NCI-H524 (cell line): ENCODE data around the gene GADD45B.
A peak's percentile ranks its signal among the peaks of the same experiment; 100 is the strongest.

Source experiments
- DNase-seq, 2 experiments: peaks; one replicate each; lab custom pipeline; 2025; lab: John Stamatoyannopoulos, UW

GADD45B gene, protein sequence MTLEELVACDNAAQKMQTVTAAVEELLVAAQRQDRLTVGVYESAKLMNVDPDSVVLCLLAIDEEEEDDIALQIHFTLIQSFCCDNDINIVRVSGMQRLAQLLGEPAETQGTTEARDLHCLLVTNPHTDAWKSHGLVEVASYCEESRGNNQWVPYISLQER

DNA sequence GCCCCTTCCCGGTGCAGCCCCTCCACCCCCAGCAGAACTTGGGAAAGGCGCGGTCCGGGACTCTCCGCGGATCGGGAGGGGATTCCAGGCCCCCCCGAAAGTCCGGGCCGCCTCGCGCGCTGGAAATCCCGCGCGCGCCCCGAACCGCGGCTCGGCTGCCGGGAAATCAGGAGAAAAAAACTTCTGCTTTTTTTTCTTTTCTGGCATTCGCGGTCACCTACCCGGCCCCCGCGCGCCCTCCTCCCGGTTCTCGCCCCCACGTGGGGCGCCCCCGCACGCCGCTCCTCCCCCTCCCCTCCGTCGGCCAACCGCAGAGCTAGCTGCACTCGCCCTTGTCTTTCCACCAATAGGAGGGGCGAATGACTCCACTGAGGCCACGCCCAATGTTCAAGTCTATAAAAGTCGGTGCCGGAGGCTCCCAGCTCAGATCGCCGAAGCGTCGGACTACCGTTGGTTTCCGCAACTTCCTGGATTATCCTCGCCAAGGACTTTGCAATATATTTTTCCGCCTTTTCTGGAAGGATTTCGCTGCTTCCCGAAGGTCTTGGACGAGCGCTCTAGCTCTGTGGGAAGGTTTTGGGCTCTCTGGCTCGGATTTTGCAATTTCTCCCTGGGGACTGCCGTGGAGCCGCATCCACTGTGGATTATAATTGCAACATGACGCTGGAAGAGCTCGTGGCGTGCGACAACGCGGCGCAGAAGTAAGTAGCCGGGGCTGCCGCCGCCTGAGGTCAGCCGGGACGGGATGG is at the start of gene GADD45B:
Gene GADD45B, plus strand, starts transcription at position 426 of the 749 bp plus-strand sequence. Its CDS starts 232 bp downstream, at position 658.
- DNase-seq = peak; percentile 60 to 80

DNA sequence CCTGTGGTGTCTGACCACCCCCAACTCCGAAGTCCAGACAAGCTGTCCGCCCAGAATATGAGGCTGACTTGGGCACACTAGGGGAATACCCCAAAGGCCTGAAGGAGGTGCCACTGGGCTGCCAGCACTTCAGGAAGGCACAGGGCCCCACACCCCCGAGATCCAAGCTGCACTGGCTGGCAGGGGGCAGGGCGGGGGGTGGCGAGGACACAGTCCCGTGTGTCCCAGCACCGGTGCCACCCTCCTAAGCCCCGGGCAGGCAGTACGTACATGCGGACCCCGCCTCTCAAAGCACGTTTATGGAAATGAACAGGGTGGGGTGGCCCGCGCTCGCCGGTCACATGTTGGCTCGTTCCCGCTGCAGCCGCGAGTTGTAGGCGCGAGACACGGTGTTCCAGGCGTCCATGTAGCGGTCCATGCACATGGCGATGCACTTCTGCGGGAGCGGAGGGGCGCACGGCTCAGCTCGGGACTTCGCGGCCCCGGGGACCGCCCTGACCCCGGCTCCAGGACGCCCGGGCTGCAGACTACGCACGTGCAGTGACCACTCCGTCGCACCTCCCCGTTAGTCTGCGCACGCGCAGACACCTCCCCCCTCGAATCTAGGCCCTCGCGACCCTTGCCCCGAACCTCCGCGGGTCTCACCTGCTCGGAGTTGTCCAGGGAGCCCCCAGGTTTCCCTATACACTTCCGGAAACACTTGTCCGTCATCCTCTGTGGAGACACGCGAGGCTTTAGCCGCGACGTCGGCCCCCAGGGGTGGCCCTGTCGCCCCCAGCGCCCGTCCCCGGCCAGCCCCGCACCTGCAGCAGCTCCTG is 49.1 kb upstream of the GADD45B start:
- DNase-seq = peak in 1 of 2 experiments; percentile 55

DNA sequence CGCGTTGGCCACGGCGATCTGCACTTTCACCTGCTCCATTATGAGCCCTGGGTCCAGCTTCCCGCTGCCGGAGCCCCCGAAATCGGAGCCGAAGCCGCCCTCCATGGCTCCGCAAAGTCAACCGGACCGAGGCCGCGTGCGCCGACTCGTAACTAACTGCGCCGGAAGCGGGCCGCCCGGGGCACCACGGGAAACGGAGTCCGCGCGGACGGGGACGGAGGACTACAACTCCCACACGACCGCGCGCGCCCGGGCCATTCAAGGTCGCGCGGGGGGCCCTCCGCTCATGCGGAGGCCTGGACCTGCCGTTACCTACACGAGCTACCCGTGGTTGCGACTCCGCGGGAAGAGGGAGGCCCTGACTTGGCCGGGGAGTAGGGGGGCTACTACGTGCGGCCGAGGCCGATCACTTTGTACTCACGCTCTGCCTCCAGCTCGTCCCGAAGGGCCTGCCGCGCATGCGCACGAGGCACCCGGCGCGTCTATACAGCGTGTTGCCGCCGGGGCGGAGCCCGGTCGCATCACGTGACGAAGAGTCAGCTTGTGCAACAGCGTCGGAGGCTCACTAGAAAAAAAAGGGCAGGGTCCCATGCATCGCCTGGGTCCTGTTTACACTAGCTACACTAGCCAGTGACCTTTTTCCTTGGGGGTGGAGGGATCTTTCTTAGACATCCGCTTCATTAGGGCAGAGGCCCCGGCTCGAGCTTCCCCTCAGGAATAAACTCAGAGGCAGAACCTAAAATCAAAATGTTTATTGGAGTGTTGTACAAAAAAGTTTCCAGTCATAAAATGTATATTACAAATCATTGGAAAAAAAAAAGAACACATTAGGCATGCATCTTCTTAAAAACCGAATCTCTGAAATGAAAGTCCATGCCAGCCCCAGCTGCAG is 48.3 kb upstream of the GADD45B start, which contains the start of gene TIMM13:
Gene TIMM13, minus strand, starts transcription at position 158 of the 892 bp plus-strand sequence. Its CDS starts 53 bp downstream, at position 105.
- DNase-seq = peak; percentile 97

DNA sequence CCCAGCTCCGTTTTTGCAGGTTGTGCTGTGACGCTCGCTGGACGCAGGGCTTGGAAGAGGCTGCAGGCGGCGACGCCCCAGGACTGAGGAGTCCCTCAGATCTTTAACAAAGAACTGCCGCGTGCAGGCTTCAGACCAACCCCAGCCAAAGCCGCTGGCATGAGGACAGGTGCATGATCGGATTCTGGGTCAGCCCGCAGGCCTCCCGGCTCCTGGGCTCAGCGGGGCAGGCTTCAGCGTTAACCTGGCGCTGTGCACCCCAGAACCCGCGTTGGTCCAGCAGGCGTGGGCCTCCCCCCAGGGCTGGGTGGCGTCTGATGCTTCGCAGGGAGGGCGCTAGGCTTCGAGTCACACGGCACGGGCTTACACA is 47.6 kb upstream of the GADD45B start:
- DNase-seq = peak in 1 of 2 experiments; percentile 38

DNA sequence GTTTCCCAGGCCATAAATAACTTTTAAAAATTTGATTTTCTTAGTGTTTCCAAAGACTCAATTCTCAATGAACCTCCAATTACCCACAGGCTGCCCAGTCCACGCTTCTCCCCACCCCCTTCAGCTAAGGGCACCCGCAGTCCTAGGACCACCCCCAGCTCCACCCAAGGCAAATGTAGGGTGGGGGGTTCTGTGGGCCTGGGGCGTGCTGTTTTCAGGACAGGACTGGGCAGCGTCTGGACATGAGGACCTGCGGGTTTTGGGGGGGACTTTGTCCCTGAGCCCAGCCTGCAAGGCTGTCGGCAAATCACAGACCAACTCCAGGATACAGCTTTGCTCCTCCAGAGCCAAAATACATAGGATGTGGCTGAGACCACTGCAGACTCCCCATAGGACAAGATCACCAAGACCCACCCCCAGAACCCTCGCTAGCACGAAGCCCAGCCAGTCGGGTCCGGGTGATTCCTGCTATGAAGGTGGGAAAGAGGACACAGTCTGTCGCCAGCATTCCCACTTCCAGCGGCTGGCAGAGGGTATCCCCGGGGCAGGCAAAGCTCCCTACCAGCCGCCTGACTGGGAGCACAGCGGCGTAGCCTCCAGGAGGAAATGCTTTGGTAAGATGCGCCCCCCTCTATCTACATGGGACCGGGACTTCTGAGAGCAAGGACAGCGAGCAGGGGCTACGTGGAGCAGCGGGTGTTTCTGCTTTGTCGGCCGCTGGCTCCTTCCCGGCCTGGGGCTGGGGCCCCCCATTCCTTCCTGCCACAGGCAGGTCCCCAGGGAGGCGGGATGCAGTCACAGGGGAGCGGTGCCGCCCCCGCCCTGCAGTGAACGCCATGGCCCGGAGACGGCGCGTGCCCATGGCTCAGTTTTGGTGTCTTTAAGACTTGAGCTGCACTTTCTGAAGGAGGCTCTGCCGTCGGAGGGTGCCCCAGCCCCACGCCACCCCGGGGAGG is 46.9 kb upstream of the GADD45B start:
- DNase-seq = no peak

DNA sequence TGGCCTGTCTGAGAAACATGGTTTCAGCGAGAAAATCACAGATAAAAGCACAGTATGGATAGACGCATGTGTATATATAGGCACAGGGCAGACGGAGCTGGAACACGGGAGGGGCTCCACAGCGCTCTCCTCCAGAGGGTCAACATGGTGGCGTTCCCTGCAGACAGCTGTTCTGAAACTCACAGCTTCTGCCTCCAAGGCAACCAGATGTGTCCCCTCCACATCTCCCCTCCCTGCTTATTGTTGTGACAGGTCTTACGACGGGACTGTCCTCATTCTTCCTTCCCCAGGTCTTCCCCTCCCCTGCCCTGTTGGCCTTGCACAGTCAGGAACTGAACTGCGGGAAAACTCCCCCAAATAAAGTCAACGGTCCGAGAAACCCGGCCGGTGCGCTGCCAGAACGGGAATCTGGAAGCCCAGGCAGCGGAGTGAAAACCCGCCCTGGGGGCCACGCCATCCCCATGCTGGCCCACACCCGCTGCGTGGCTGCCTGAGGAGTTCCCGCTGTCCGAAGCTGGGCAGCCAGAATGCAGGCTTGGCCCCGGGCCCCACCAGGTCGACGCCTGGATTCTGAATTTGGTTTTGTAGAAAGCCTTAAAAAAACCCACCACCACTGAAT is 45.9 kb upstream of the GADD45B start:
- no peak for DNase-seq

DNA sequence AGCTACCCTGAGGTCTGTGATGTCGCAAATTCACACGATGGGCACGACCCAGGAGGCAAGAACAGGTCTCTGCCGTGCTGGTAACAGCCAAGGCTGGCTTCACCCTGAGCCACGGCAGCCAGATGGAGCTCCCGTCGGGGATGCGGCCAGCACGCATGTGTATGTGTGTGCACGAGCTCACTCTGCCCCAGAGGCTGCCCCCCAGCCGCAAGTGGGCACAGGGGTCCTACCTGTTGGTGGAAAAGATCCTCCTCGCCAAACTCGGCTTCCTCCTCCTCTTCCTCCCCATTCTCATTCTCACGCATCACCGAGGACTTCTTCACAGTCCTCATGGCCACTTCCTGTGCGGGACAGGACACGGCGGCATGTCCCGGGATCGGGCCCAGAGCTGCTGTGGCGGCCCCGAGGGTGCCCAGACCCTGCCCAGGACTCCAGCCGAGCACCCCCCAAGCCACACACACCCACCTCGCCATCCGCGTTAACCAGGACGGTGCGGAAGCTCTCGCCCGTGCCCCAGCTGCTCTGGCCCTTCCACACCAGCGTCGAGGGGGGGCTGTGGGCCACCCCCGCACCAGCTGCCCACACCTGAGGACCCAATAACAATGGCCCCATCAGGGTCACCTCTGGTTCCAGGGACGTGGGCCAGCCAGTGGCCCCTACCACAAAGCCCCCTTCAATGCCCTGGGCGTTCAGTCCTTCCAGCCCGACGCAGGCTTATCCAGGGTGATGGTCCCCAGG is 44.4 kb upstream of the GADD45B start:
- no peak for DNase-seq

DNA sequence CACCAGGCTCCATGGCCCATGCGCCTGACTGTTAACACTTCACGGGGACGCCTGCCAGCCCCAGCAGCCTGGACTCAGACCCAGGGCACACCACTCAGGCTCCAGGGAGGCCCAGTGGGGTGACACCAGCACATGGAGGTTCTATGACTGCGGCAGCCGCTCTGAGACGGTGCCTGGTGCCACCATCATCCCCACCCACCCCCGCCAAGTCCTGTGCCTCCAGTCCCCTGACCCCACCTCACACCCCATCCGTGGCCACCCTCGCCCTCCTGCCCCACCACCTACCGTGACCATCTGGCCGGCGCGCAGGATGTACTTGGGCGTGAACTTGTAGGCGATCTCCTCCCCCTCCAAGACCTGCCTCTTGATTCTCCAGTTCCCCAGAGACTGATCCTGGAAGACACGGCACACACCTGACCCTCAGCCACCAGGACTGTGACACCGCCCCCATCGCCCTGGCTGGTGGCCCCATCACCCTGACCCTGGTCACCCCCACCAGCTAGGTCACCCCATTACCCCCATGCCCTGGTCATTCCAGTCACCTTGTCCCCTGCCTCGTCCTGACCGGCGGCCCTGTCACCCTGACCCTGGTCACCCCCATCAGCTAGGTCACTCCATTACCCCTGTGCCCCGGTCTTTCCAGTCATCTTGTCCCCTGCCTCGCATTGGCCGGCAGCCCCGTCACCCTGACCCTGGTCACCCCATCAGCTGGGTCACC is 43.6 kb upstream of the GADD45B start:
- no peak for DNase-seq

DNA sequence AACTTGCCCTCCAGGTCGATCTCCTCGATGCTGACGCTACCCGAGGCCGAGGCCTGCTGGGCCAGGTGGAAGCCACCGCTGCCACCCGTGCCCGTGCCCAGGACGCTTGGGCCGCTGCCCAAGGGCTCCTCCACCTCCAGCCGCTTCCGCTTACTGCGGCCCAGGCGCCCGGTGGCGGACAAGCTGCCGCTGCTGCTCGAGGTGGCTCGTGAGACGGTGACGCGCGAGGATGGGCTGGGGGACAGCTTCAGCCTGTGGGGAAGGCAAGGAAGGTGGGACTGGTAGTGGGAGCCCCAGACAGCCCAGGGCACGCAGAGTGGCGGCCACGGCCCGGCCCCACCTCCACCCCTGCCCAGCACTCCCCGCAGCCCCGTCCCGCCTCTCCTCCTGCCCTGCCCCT is 42.1 kb upstream of the GADD45B start:
- DNase-seq = no peak

DNA sequence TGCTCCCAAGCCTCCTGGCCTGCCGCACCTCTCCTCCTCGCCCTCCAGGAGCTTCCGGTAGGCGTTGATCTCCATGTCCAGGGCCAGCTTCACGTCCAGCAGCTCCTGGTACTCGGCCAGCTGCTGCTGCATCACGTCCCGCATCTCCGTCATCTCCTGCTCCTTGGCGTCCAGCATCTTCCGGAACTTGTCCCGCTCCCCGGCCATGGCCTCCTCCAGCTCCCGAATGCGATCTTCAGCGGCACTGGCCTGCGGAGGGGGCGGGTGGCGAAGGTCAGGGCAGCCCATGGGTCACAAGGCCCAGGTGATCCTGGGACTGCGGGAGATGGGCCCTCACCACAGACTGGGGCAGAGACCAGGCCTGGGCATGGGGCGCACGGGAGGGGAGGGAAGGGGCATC is 41.7 kb upstream of the GADD45B start:
- DNase-seq = no peak

DNA sequence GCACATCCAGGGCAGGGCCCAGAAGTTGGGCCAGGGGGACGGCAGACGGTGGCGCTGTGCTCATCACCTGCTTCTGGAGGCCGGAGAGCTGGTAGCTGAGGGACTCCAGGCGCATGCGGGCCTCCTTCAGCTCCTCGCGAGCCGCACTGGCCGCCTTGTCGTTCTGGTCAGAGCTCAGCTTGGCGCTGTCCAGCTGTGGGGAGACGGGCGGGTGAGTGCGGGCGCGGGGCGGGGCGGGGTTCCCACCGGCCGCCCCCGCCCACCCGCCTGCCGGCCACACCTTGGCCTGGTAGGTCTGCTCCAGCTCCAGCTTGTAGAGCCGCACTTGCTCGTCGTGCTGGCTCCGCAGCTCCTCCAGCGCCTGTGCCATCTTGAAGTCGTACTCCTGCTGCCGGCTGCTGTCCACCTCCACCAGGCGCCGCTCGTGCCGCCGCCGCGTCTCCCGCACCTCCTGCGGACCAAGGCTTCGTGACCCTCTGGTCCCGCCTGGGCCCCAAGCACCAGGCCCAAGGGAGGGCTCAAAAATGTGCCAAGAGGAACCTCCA is 41.1 kb upstream of the GADD45B start:
- no peak for DNase-seq

DNA sequence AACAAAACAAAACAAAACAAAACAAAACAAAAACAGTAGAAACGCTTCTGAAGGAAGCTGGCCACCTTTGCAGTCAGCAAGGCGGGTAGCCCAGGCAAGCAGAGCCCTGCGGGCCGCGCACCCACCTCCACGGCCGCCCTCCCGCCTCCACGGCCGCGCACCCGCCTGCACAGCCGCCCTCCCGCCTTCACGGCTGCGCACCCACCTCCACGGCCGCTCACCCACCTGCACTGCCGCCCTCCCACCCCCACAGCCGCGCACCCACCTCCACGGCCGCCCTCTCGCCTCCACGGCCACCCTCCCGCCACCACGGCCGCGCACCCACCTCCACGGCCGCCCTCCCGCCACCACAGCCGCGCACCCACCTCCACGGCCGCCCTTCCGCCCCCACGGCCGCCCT is 39.5 kb upstream of the GADD45B start:
- DNase-seq = no peak

DNA sequence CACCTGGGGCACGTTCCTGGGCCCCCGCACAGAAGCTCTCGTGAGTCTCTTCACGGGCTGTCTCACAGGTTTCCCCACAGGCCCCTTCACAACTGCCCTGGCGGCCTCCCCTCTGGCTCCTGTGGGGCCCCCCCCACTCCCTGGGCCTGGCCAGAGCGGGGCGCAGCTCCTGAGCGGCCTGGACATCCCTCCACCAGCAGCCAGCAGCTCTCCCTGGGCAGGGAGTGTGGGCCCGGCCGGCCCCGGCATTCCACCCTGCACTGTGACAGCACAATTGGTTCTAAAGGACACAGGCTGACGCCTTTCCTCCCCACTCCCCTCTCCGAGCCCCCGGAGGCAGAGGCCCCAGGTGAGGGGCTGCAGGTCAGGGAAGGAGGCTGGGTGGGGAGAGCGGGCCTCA is 39.0 kb upstream of the GADD45B start:
- DNase-seq = no peak

DNA sequence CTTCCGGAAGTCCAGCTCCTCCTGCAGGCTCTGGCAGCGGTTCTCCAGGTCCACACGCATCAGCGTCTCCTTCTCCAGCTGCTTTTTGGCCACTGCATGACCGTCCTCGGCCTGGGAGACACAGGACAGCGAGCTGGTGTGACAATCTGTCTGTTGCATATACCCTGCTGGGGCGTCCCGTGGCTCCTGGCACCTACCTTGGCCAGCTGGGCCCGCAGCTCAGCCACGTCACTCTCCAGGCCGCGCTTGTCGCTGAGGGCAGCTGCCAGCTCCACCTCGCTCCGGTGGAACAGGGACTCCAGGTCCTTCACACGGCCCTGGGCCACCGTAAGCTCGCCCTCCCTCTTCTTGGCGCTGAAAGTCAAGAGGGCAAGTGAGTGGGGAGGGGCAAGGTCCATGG is 37.7 kb upstream of the GADD45B start:
- DNase-seq = no peak

DNA sequence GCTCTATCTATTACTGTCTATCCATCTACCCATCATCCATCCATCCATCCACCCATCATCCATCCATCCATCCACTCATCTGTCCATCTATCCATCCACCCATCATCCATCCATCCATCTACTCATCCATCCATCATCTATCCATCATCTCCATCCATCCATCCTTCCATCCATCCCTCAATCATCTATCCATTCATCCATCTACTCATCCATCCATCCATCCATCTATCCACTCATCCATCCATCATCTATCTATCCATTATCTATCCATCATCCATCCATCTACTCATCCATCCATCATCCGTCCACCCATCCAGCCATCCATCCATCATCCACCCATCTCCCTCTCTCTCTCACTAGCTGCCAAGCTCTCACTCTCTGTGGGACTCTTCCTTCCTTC is 35.4 kb upstream of the GADD45B start:
- no peak for DNase-seq

DNA sequence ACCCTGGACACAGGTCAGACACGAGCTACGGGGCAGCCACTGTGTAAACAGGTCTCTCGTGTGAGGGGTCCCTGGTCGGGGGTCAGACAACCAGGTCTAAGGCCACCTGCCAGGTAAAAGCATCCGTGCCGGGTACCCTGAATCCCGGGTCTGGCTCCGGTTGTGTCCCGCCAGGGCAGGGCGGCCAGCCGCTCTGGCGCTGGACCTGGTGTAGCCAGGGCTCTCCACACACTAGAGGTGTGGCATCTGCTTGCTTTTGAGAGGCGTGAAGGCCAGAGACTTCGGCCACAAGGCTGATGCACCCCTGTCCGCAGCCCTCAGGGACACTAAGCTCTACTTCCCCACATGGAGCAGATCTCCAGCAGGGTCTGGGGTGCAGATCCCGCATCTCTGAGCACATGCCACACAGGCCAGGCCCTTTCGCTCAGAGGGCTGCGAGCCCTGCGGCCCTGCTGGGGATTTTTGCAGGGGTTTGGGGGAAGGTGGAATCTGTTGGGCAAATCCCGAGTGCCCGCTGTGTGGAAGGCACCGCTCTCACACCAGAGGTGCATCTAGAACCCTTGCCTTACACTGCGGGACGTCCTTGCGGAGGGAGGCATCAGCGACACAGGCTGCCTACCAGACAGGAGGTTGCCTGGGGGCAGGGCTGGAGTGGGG is 34.7 kb upstream of the GADD45B start:
- DNase-seq = no peak

DNA sequence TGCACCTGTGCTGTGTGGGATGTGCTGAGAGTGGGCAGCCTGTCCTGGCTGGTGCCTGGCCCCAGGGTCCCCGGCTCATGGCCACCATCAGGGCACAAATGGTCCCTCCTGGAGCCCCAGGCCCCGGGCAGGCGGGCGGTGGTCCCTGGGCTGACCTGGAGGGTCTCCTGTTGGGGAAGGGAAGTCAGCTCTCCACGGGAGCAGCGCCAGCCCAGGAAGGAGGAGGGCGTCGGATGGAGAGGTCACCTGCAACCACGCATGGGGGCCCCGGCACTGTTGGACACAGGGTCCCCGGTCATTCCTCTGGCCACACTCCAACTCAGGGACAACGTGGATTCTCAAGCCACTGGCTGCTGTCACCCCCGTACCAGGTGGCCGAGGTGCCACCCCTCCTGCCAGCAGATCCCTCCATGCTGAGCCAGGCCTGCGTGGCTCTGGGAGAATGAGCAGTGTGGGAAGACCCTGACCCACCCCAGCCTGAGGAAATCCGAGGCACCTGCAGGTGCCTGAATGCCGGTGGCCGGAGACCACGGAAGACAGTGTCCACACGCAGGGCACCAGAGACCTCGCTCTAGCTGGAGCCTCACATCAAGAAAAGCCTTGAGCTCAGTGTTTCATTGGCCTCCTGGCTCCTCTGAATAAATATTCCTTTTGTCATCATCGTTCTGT is 32.7 kb upstream of the GADD45B start:
- DNase-seq = no peak
